Osteoblast (primary cell): Measurements from ENCODE around the gene CDC14A. TPM values are rescaled to one million over a fixed set of nuclear protein-coding genes. Genes with fewer than 3 reads are reported as not detected.

Source experiments
- DNase-seq: peaks from one replicate; pipeline ENCODE4 v3.0.0; 2011; ENCODE audit warnings: low spot score, mixed read lengths; ENCODE audit not compliant: insufficient read length; ENCODE audit errors: missing footprints
- H2AFZ ChIP-seq: 2 replicates; pipeline ENCODE4 v1.6.0; 2011; ENCODE audit warnings: mild to moderate bottlenecking, low read length
- H3K27ac ChIP-seq: 2 replicates; pipeline ENCODE4 v1.5.1; 2011; ENCODE audit warnings: mild to moderate bottlenecking, low read depth, low read length, moderate library complexity
- H3K27me3 ChIP-seq: 2 replicates; pipeline ENCODE4 v1.6.0; 2012; ENCODE audit warnings: mild to moderate bottlenecking, control low read depth, inconsistent platforms, low read length, moderate library complexity; ENCODE audit not compliant: insufficient read depth
- H3K36me3 ChIP-seq: 2 replicates; pipeline ENCODE4 v1.5.1; 2011; ENCODE audit warnings: mild to moderate bottlenecking, low read length, control low read depth, moderate library complexity; ENCODE audit not compliant: insufficient read depth
- H3K4me1 ChIP-seq: 2 replicates; pipeline ENCODE4 v1.5.1; 2011; ENCODE audit warnings: mild to moderate bottlenecking, low read length, control low read depth, moderate library complexity; ENCODE audit not compliant: insufficient read depth
- H3K4me2 ChIP-seq: 2 replicates; pipeline ENCODE4 v1.6.0; 2011; ENCODE audit warnings: mild to moderate bottlenecking, low read length; ENCODE audit not compliant: insufficient read depth
- H3K4me3 ChIP-seq: fragments of 200-600 bp; sonication (generic); 3 replicates; pipeline ENCODE4 v1.5.1; 2012; ENCODE audit warnings: mild to moderate bottlenecking, low read length, inconsistent platforms; ENCODE audit not compliant: insufficient read depth
- H3K79me2 ChIP-seq: 2 replicates; pipeline ENCODE4 v1.6.0; 2012; ENCODE audit warnings: mild to moderate bottlenecking, low read length, control low read depth, inconsistent platforms; ENCODE audit not compliant: insufficient read depth
- H3K9me3 ChIP-seq: 2 replicates; pipeline ENCODE4 v1.5.1; 2011; ENCODE audit warnings: low read depth, low read length, control low read depth
- H4K20me1 ChIP-seq: 2 replicates; pipeline ENCODE4 v1.6.0; 2012; ENCODE audit warnings: mild to moderate bottlenecking, low read length, control low read depth; ENCODE audit not compliant: insufficient read depth
- total RNA-seq: library from RNA; depleted of rRNA; stranded (reverse); fragments of >200 nt; gene quantifications from 2 replicates; pipeline ENCODE4 v1.2.3, GENCODE V29; 2012
- TF ChIP-seq, protein P1 (sequence below): IDR thresholded peaks from 2 replicates; pipeline ENCODE4 v1.5.1; 2011; ENCODE audit warnings: mild to moderate bottlenecking, low read depth, low read length, moderate library complexity; ENCODE audit errors: extremely low read depth

Gene CDC14A
- total RNA-seq, 1 donor: 6.9 TPM

DNA sequence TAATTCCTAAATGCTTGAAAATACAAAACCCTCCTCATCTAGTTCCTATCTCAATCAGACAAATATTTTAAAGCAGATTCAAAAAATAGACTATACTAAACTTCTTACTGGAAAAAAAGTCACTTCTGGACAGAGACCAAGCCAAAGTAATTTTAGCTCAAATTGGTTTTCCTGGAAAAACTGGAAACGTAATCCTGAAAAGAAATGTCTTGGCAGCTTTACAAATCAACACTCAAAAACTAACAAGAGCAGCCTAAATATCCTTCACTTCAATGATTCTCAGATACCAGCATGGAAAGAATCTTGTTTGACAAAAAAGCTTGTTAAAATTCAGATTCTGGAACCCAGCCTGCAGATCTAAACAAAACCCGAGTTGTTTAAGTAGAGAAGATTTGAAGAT lies 176.6 kb downstream of the CDC14A start:
- Histone ChIP-seq H3K4me3 (no peak overlapping the region), H3K27ac (no peak overlapping the region), H3K4me2 (peak overlapping the region; percentile 29), H2AFZ (no peak overlapping the region), H3K27me3 (no peaks in the 10 kb centered on the region), H3K4me1 (peaks cover 32% of the 10 kb centered on the region), H3K36me3 (no peaks in the 10 kb centered on the region), H4K20me1 (no peaks in the 10 kb centered on the region), H3K79me2 (no peaks in the 10 kb centered on the region), H3K9me3 (no peaks in the 10 kb centered on the region)
- TF ChIP-seq, protein P1, sequence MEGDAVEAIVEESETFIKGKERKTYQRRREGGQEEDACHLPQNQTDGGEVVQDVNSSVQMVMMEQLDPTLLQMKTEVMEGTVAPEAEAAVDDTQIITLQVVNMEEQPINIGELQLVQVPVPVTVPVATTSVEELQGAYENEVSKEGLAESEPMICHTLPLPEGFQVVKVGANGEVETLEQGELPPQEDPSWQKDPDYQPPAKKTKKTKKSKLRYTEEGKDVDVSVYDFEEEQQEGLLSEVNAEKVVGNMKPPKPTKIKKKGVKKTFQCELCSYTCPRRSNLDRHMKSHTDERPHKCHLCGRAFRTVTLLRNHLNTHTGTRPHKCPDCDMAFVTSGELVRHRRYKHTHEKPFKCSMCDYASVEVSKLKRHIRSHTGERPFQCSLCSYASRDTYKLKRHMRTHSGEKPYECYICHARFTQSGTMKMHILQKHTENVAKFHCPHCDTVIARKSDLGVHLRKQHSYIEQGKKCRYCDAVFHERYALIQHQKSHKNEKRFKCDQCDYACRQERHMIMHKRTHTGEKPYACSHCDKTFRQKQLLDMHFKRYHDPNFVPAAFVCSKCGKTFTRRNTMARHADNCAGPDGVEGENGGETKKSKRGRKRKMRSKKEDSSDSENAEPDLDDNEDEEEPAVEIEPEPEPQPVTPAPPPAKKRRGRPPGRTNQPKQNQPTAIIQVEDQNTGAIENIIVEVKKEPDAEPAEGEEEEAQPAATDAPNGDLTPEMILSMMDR: no peak
- DNase-seq: no peak

DNA sequence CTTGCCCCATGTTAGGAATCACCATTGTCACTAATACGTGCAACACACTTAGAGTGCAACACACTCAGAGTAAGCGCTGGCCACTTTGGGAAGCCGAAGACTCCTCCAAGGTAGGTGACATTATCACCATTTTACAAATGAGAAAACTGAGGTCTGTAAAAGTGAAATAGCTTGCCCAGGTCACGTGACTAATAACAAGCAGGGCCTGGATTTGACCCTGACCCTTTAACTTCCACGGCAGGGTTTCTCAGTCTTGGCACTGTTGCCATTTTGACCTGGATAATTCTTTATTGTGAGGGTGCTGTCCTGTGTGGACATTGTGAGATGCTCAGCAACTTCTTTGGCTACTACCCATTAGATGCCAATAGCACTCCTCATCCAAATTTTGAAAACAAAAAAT lies 177.8 kb downstream of the CDC14A start:
- Histone ChIP-seq H3K27ac (peak overlapping the region; percentile 49), H2AFZ (no peak overlapping the region), H3K27me3 (no peaks in the 10 kb centered on the region), H3K4me3 (no peak overlapping the region), H3K79me2 (no peaks in the 10 kb centered on the region), H4K20me1 (no peaks in the 10 kb centered on the region), H3K4me1 (peaks cover 38% of the 10 kb centered on the region), H3K9me3 (no peaks in the 10 kb centered on the region), H3K4me2 (peak overlapping the region; percentile 56), H3K36me3 (no peaks in the 10 kb centered on the region)
- DNase-seq: no peak
- TF ChIP-seq, protein P1: no peak

DNA sequence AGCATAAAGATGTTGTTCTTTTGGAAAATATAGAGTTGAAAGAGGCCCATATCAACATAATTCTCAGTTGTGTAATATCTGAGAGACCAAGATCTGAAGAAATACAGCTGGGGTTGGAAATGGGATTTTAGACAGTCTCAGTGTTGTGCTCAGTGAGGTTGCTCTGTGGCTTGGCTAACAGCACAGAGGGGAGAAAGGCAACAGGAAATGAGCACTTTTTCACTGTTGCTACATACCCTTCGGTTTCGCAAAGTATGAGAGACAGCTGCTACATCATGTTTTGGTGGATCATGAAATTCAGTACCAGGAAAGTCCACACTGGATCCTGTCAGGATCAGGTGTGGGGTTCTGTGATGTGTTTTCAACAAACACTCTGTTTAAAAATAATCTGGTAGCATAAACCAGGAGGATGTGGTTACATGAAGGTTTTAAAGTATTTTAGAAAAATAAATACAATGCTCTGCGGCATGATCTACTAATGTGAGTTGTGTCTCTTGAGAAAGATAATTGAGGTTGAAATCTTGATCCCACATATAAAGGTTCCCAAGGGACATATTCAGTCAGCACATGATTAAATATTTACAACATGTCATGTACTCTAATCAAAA lies 178.7 kb downstream of the CDC14A start:
- DNase-seq: peak; percentile 74
- peak overlapping the region; percentile 24 for H2AFZ ChIP-seq
- H3K9me3 ChIP-seq: no peaks in the 10 kb centered on the region
- peak overlapping the region; percentile 56 for H3K4me2 ChIP-seq
- peak overlapping the region; percentile 49 for H3K27ac ChIP-seq
- no peaks in the 10 kb centered on the region for H4K20me1 ChIP-seq
- TF ChIP-seq, protein P1: no peak
- no peak overlapping the region for H3K4me3 ChIP-seq
- H3K79me2 ChIP-seq: no peaks in the 10 kb centered on the region
- no peaks in the 10 kb centered on the region for H3K27me3 ChIP-seq
- H3K4me1 ChIP-seq: peaks cover 38% of the 10 kb centered on the region
- no peaks in the 10 kb centered on the region for H3K36me3 ChIP-seq

DNA sequence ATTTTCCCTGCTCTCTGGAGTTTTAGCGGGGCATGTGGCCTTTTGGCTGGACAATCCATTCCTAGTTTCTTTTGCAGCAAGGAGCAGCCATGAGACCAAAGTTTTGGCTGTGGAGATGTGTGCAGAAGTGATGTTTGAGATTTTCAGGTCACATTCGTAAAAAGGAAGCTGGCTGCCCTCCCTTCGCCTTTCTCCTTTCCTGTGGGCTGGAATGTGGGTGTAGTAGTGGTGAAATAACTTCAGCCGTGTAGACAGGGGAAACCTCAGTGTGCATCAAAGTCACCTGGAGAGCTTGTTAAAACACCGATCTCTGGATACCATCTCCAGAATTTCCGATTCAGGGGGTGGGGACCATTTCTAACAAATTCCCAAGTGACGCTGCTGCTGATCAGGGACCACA lies 180.3 kb downstream of the CDC14A start:
- no peak for DNase-seq
- no peak overlapping the region for H3K27ac ChIP-seq
- H3K79me2 ChIP-seq: no peaks in the 10 kb centered on the region
- H2AFZ ChIP-seq: no peak overlapping the region
- H3K4me3 ChIP-seq: no peak overlapping the region
- no peaks in the 10 kb centered on the region for H3K36me3 ChIP-seq
- no peak overlapping the region for H3K4me2 ChIP-seq
- H4K20me1 ChIP-seq: no peaks in the 10 kb centered on the region
- no peaks in the 10 kb centered on the region for H3K27me3 ChIP-seq
- TF ChIP-seq, protein P1: no peak
- no peaks in the 10 kb centered on the region for H3K9me3 ChIP-seq
- H3K4me1 ChIP-seq: peaks cover 38% of the 10 kb centered on the region
